Smooth muscle cell (in vitro differentiated cells): ENCODE results near the gene KRT23. TPM values are rescaled to one million over a fixed set of nuclear protein-coding genes. Genes with fewer than 3 reads are reported as not detected.

Source experiments
- DNase-seq: peaks from one replicate; lab custom pipeline; 2025; ENCODE audit not compliant: unreplicated experiment; lab: John Stamatoyannopoulos, UW
- H2AFZ ChIP-seq: fragments of 200-600 bp; sonication (generic); 2 replicates; pipeline ENCODE4 v1.6.0; 2016; ENCODE audit warnings: antibody characterized with exemption, low read depth, mild to moderate bottlenecking
- H3F3A ChIP-seq: fragments of 200-600 bp; sonication (generic); 2 replicates; pipeline ENCODE4 v1.6.0; 2017; ENCODE audit warnings: antibody characterized with exemption, low read depth
- H3K27ac ChIP-seq: fragments of 200-600 bp; sonication (generic); 2 replicates; pipeline ENCODE4 v1.5.1; 2016; ENCODE audit warnings: low read depth, mild to moderate bottlenecking
- H3K27me3 ChIP-seq: fragments of 200-600 bp; sonication (generic); 2 replicates; pipeline ENCODE4 v1.6.1; 2016; ENCODE audit warnings: low read depth, mild to moderate bottlenecking
- H3K36me3 ChIP-seq: fragments of 200-600 bp; sonication (generic); 2 replicates; pipeline ENCODE4 v1.5.1; 2016; ENCODE audit warnings: low read depth
- H3K4me1 ChIP-seq: fragments of 200-600 bp; sonication (generic); 2 replicates; pipeline ENCODE4 v1.5.1; 2016; ENCODE audit warnings: low read depth
- H3K4me2 ChIP-seq: fragments of 200-600 bp; sonication (generic); 2 replicates; pipeline ENCODE4 v1.6.0; 2016; ENCODE audit warnings: mild to moderate bottlenecking
- H3K4me3 ChIP-seq: fragments of 200-600 bp; sonication (generic); 2 replicates; pipeline ENCODE4 v1.5.1; 2016; ENCODE audit warnings: mild to moderate bottlenecking
- H3K79me2 ChIP-seq: fragments of 200-600 bp; sonication (generic); 2 replicates; pipeline ENCODE4 v1.6.0; 2016; ENCODE audit warnings: low read depth, mild to moderate bottlenecking
- H3K9ac ChIP-seq: fragments of 200-600 bp; sonication (generic); 2 replicates; pipeline ENCODE4 v1.6.0; 2016; ENCODE audit warnings: low read depth
- H3K9me3 ChIP-seq: fragments of 200-600 bp; sonication (generic); replicated peaks from 2 replicates; pipeline ENCODE4 v1.5.1; 2016; ENCODE audit warnings: low read depth
- H4K20me1 ChIP-seq: fragments of 200-600 bp; sonication (generic); 2 replicates; pipeline ENCODE4 v1.6.0; 2016; ENCODE audit warnings: low read depth
- CTCF ChIP-seq: fragments of 200-600 bp; sonication (generic); IDR thresholded peaks from 2 replicates; pipeline ENCODE4 v1.5.1; 2017; ENCODE audit warnings: borderline replicate concordance, mild to moderate bottlenecking, antibody characterized with exemption; ENCODE audit not compliant: insufficient read depth, poor library complexity, severe bottlenecking
- WGBS: methylation state at CpG from one replicate; pipeline ENCODE4 v1.1.7; 2016; ENCODE audit warnings: low lambda C conversion rate; 5-methylcytosine and 5-hydroxymethylcytosine counted together
- polyA plus RNA-seq: library from polyadenylated mRNA; unstranded; fragments of >200 nt; fragmentation: Nextera tagmentation; extraction: Ambion mirVana; gene quantifications from 2 replicates; pipeline ENCODE4 v1.2.1, GENCODE V29; 2016
- total RNA-seq: library from RNA; depleted of rRNA; stranded (reverse); fragments of >200 nt; gene quantifications from 2 replicates; pipeline ENCODE4 v1.2.3, GENCODE V29; 2014

Gene KRT23
- total and polyA plus RNA-seq, 2 experiments from 2014 or later, result 14.4 to 46.3 TPM

- 63% methylated on average over 2 of the region's 3 CpGs for WGBS
- no peaks in the 10 kb centered on the region for H3K27me3 ChIP-seq
- no peaks in the 10 kb centered on the region for H3F3A ChIP-seq
These were observed 36.9 kb upstream of the KRT23 start for GRCh38 chr17:40974366-40974765.

DNA sequence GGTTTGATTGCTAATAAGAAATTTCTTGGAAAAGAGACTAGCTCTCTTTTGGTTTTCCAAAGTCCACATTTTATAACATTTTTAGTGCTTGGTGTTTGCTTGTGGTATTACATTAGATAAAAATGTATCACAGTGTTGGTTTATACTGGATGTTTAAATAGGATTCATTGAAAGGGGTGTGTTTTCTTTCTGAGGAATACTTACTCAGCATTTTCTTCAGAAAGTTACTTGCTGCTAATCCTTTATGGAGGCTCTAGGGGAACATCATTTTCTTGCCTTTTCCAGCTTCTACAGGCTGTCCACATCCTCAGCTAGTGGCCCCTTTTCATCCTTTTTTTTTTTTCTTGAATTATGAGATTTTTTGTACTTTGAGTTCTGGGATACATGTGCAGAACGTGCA is 30.1 kb upstream of the KRT23 start:
- WGBS, result 88% methylated on average over 1 of the region's 1 CpG
- no peak for TF ChIP-seq CTCF
- no peak for DNase-seq
- Histone ChIP-seq H3K27me3 (no peaks in the 10 kb centered on the region), H3K9ac (no peak overlapping the region), H3K4me1 (no peaks in the 10 kb centered on the region), H3K4me2 (no peak overlapping the region), H3K9me3 (no peaks in the 10 kb centered on the region), H2AFZ (no peak overlapping the region), H3K36me3 (no peaks in the 10 kb centered on the region), H3K4me3 (no peak overlapping the region), H3F3A (no peaks in the 10 kb centered on the region), H3K27ac (no peak overlapping the region), H4K20me1 (no peaks in the 10 kb centered on the region), H3K79me2 (no peaks in the 10 kb centered on the region)

More at GRCh38 chr17:40974366-40974765, 36.9 kb upstream of the KRT23 start:
- no peak for TF ChIP-seq CTCF
- no peaks in the 10 kb centered on the region for H3K4me1 ChIP-seq
- H3K4me2 ChIP-seq, result no peak overlapping the region
- no peak overlapping the region for H3K9ac ChIP-seq
- H3K79me2 ChIP-seq, result no peaks in the 10 kb centered on the region
- H3K9me3 ChIP-seq, result no peaks in the 10 kb centered on the region
- no peak overlapping the region for H2AFZ ChIP-seq
- no peak for DNase-seq
- no peaks in the 10 kb centered on the region for H4K20me1 ChIP-seq
- no peak overlapping the region for H3K27ac ChIP-seq
- H3K36me3 ChIP-seq, result no peaks in the 10 kb centered on the region
- H3K4me3 ChIP-seq, result no peak overlapping the region

- WGBS, result 94% methylated on average over 1 of the region's 1 CpG
- Histone ChIP-seq H3K4me2 (no peak within 1 kb of the TSS), H3K27me3 (no peaks in the 10 kb centered on the region), H3K9ac (no peak within 1 kb of the TSS), H3K27ac (no peak within 1 kb of the TSS), H2AFZ (no peak within 1 kb of the TSS), H3K9me3 (no peaks in the 10 kb centered on the region), H3K36me3 (no peaks in the 10 kb centered on the region), H3K4me3 (no peak within 1 kb of the TSS), H3K4me1 (no peaks in the 10 kb centered on the region), H4K20me1 (no peaks in the 10 kb centered on the region), H3F3A (no peaks in the 10 kb centered on the region), H3K79me2 (no peaks in the 10 kb centered on the region)
- DNase-seq, result no peak
- no peak for TF ChIP-seq CTCF
These were observed 29.4 kb upstream of the KRT23 start, which contains the start of gene KRT39 for GRCh38 chr17:40966848-40967247. Gene KRT39, minus strand, starts transcription at chr17:40966948. Its CDS starts 92 bp downstream, at chr17:40966856.

GRCh38 chr17:40963838-40964237 is 26.4 kb upstream of the KRT23 start:
- Histone ChIP-seq H3K27me3 (no peaks in the 10 kb centered on the region), H3K79me2 (no peaks in the 10 kb centered on the region), H4K20me1 (no peaks in the 10 kb centered on the region), H3K4me1 (no peaks in the 10 kb centered on the region), H2AFZ (no peak overlapping the region), H3K27ac (no peak overlapping the region), H3K4me3 (no peak overlapping the region), H3F3A (no peaks in the 10 kb centered on the region), H3K36me3 (no peaks in the 10 kb centered on the region), H3K9ac (no peak overlapping the region), H3K4me2 (no peak overlapping the region), H3K9me3 (no peaks in the 10 kb centered on the region)
- WGBS, result 97% methylated on average over 1 of the region's 1 CpG
- no peak for DNase-seq
- TF ChIP-seq CTCF, result peak; percentile 47
